Uterus (tissue), 4 donors: Measurements from ENCODE around the gene PHF19. TPM values are rescaled to one million over a fixed set of nuclear protein-coding genes. Genes with fewer than 3 reads are reported as not detected.

Experiments used
- DNase-seq, 2 donors: peaks; one replicate each; pipeline ENCODE4 v3.0.0-alpha.2; 2019 to 2020
- H3K27ac ChIP-seq, 2 donors: fragments of 200-600 bp; sonication (generic); 1 replicate in 1 of 2; 2 replicates in 1 of 2; pipeline ENCODE4 v1.5.1; 2016 to 2018
- H3K27me3 ChIP-seq, 2 donors: fragments of 200-600 bp; sonication (generic); one replicate each; pipeline ENCODE4 v1.5.1; 2018 to 2019; ENCODE audit warnings: control low read depth in 1 of 2
- H3K36me3 ChIP-seq, 2 donors: fragments of 200-600 bp; sonication (generic); one replicate each; pipeline ENCODE4 v1.5.1; 2019; ENCODE audit warnings: control low read depth in 1 of 2
- H3K4me1 ChIP-seq, 2 donors: fragments of 200-600 bp; sonication (generic); one replicate each; pipeline ENCODE4 v1.5.1; 2018 to 2019; ENCODE audit warnings: control low read depth in 1 of 2
- H3K4me3 ChIP-seq, 2 donors: fragments of 200-600 bp; sonication (generic); 1 replicate in 1 of 2; 2 replicates in 1 of 2; pipeline ENCODE4 v1.5.1; 2018 to 2019; ENCODE audit warnings: mild to moderate bottlenecking in 1 of 2
- H3K9me3 ChIP-seq, 2 donors: fragments of 200-600 bp; sonication (generic); one replicate each; pipeline ENCODE4 v1.5.1; 2019; ENCODE audit warnings: control low read depth in 1 of 2
- CTCF ChIP-seq, 4 experiments: fragments of 200-600 bp in 2 of 4; fragments of 450-650 bp in 2 of 4; sonication (generic) in 2 of 4; IDR thresholded peaks; one replicate each; pipeline ENCODE4 v1.5.1; 2016 to 2019; ENCODE audit warnings: antibody characterized with exemption in 4 of 4, mild to moderate bottlenecking in 2 of 4, moderate library complexity in 1 of 4
- POLR2A ChIP-seq, 2 donors: fragments of 450-650 bp; IDR thresholded peaks; one replicate each; pipeline ENCODE4 v1.6.1; 2016; ENCODE audit warnings: antibody characterized with exemption in 2 of 2, mild to moderate bottlenecking in 1 of 2, moderate library complexity in 1 of 2
- intact Hi-C: fragments of 100-400 bp; cut with DNase I; formaldehyde crosslinking; loops from one replicate; pipeline ENCODE4 v1.15.1; 2023; ENCODE audit warnings: low total_unique reads
- total RNA-seq, 4 donors: library from RNA; depleted of rRNA in 3 of 4; stranded (reverse); fragments of >200 nt in 3 of 4; gene quantifications; one replicate each; pipeline versions ENCODE4 v1.1.0 to v1.2.4, GENCODE V29; 2014 to 2023
- donor health status: DM: yes; HTN: yes; CAD: no.

PHF19 gene
- total RNA-seq, 4 donors from 2014 or later, result 12.6 to 76.3 (median 31.8) TPM

GRCh38 chr9:120918931-120919842 is 42.2 kb upstream of the PHF19 start:
- no peak for DNase-seq
- Histone ChIP-seq H3K4me3 (no peak overlapping the region), H3K9me3 (no peaks in the 10 kb centered on the region), H3K4me1 (peaks cover 0 to 4% of the 10 kb centered on the region in 2 donors), H3K36me3 (no peaks in the 10 kb centered on the region), H3K27me3 (no peaks in the 10 kb centered on the region), H3K27ac (peak overlapping the region; percentile 57 to 72)
- intact Hi-C loops, result no loop called here
- no peak for TF ChIP-seq POLR2A (IDR thresholded peaks at IDR 0.05)
- no peak for TF ChIP-seq CTCF (IDR thresholded peaks at IDR 0.05)

- H3K36me3 ChIP-seq, result no peaks in the 10 kb centered on the region
- intact Hi-C loops, result no loop called here
- no peaks in the 10 kb centered on the region for H3K9me3 ChIP-seq
- peaks cover 0 to 4% of the 10 kb centered on the region in 2 donors for H3K4me1 ChIP-seq
- H3K27ac ChIP-seq, result peak overlapping the region; percentile 57 to 72
- TF ChIP-seq POLR2A (IDR thresholded peaks at IDR 0.05), result no peak
- no peak for TF ChIP-seq CTCF (IDR thresholded peaks at IDR 0.05)
- DNase-seq, result no peak
- H3K4me3 ChIP-seq, result no peak overlapping the region
- H3K27me3 ChIP-seq, result no peaks in the 10 kb centered on the region
Observed at GRCh38 chr9:120917929-120918762, 41.2 kb upstream of the PHF19 start.

- peaks cover 0 to 4% of the 10 kb centered on the region in 2 donors for H3K4me1 ChIP-seq
- no peaks in the 10 kb centered on the region for H3K27me3 ChIP-seq
- H3K27ac ChIP-seq, result peak overlapping the region; percentile 39 to 62
- intact Hi-C loops, result no loop called here
- DNase-seq, result no peak
- H3K9me3 ChIP-seq, result no peaks in the 10 kb centered on the region
- no peak overlapping the region for H3K4me3 ChIP-seq
- TF ChIP-seq POLR2A (IDR thresholded peaks at IDR 0.05) (no peak), CTCF (IDR thresholded peaks at IDR 0.05) (no peak)
- H3K36me3 ChIP-seq, result no peaks in the 10 kb centered on the region
Observed at GRCh38 chr9:120916991-120917880, 40.2 kb upstream of the PHF19 start.

- Histone ChIP-seq H3K27ac (peak overlapping the region; percentile 62 to 65), H3K4me1 (peaks cover 0 to 4% of the 10 kb centered on the region in 2 donors), H3K4me3 (no peak overlapping the region), H3K27me3 (no peaks in the 10 kb centered on the region), H3K9me3 (no peaks in the 10 kb centered on the region), H3K36me3 (no peaks in the 10 kb centered on the region)
- intact Hi-C loops, result no loop called here
- peak; percentile 83 for DNase-seq
- TF ChIP-seq CTCF (IDR thresholded peaks at IDR 0.05) (peak in 3 of 4 experiments; percentile 23 to 40 (median 38)), POLR2A (IDR thresholded peaks at IDR 0.05) (no peak)
Observed at GRCh38 chr9:120916588-120916987, 39.6 kb upstream of the PHF19 start.
